Lower lobe of right lung (tissue), 2 donors: Measurements from ENCODE around the gene BACE1. TPM values are rescaled to one million over a fixed set of nuclear protein-coding genes. Genes with fewer than 3 reads are reported as not detected.

ENCODE experiments used
- ATAC-seq, 2 donors: fragments of 200-7000 bp; cut with Tn5 transposase; one replicate each; pipeline ENCODE4 v1.9.1; 2020 to 2022; ENCODE audit warnings: mild to moderate bottlenecking in 2 of 2, moderate library complexity in 2 of 2
- DNase-seq: peaks from one replicate; pipeline ENCODE4 v3.0.0-alpha.2; 2020
- H3K27ac ChIP-seq: fragments of 200-600 bp; one replicate; pipeline ENCODE4 v1.8.0; 2022
- H3K27me3 ChIP-seq: fragments of 200-600 bp; one replicate; pipeline ENCODE4 v1.8.0; 2022; ENCODE audit warnings: low read depth
- H3K36me3 ChIP-seq: fragments of 200-600 bp; one replicate; pipeline ENCODE4 v1.8.0; 2022; ENCODE audit warnings: mild to moderate bottlenecking
- H3K4me1 ChIP-seq: fragments of 200-600 bp; one replicate; pipeline ENCODE4 v1.8.0; 2022
- H3K4me3 ChIP-seq: fragments of 200-600 bp; one replicate; pipeline ENCODE4 v1.8.0; 2022; ENCODE audit warnings: mild to moderate bottlenecking
- H3K9me3 ChIP-seq: fragments of 200-600 bp; one replicate; pipeline ENCODE4 v1.8.0; 2022
- intact Hi-C: fragments of 100-400 bp; cut with DNase I; formaldehyde crosslinking; loops from one replicate; pipeline ENCODE4 v1.11.0; 2022
- total RNA-seq: library from RNA; stranded (reverse); fragmentation: NEBNext Ultra II Directional; extraction: Animal tissue kit (Norgen Biotek cat#: 25700); gene quantifications from one replicate; pipeline ENCODE4 v1.2.1, GENCODE V29; 2021
- TF ChIP-seq, protein P1 (sequence below): fragments of 200-600 bp; IDR thresholded peaks from one replicate; pipeline ENCODE4 v1.8.0; 2022; ENCODE audit warnings: antibody characterized with exemption, mild to moderate bottlenecking
- donor health status: DM: no; HTN: yes; CAD: no; lungs with severe emphysema.

BACE1 gene
- total RNA-seq, 1 donor from 2014 or later, result 28.4 TPM

DNA sequence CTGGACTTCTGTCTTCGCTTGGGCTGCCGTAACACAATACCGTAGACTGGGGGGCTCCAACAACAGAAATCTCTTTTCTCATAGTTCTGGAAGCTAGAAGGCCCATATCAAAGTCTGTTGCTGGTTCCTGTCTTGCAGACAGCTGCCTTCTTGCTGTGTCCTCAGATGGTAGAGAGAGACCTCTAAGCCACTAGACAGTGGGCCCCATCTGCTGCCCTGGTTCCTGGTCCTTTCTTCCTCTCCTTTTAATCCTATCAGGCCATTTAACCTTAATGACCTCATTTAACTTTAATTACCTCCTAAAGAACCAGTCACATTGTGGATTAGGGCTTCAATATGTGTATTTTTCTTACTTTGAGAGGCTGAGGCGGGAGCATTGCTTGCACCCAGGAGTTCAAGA, 21.0 kb upstream of the BACE1 start:
- no peaks in the 10 kb centered on the region for H3K27me3 ChIP-seq
- TF ChIP-seq, protein P1, sequence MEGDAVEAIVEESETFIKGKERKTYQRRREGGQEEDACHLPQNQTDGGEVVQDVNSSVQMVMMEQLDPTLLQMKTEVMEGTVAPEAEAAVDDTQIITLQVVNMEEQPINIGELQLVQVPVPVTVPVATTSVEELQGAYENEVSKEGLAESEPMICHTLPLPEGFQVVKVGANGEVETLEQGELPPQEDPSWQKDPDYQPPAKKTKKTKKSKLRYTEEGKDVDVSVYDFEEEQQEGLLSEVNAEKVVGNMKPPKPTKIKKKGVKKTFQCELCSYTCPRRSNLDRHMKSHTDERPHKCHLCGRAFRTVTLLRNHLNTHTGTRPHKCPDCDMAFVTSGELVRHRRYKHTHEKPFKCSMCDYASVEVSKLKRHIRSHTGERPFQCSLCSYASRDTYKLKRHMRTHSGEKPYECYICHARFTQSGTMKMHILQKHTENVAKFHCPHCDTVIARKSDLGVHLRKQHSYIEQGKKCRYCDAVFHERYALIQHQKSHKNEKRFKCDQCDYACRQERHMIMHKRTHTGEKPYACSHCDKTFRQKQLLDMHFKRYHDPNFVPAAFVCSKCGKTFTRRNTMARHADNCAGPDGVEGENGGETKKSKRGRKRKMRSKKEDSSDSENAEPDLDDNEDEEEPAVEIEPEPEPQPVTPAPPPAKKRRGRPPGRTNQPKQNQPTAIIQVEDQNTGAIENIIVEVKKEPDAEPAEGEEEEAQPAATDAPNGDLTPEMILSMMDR, result no peak
- DNase-seq, result no peak
- no peaks in the 10 kb centered on the region for H3K4me1 ChIP-seq
- ATAC-seq, result no peak
- no peak overlapping the region for H3K4me3 ChIP-seq
- intact Hi-C loops, result no loop called here
- no peaks in the 10 kb centered on the region for H3K9me3 ChIP-seq
- H3K36me3 ChIP-seq, result peaks cover 52% of the 10 kb centered on the region
- H3K27ac ChIP-seq, result no peak overlapping the region

DNA sequence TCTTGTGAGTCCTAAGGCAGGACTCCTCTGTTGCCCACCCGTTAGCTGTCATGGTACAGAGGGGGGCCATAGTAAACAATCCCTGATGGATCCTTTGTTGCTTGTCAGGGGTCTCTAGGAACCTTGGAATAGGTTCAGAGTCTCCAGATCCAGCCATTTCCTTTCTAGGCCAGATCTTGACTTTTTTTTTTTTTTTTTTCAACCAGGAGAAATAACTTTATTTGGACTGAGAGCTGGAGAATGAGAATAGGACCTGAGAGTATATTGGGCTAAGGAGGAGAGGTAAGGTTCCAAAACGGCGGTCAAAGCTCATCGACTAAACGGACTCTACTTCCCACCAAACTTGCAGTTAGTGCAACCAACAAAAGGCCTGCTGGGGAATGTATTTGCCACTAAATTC, 19.3 kb upstream of the BACE1 start:
- DNase-seq (no peak), ATAC-seq (no peak)
- Histone ChIP-seq H3K9me3 (no peaks in the 10 kb centered on the region), H3K4me3 (no peak overlapping the region), H3K4me1 (peaks cover under 1% of the 10 kb centered on the region), H3K27me3 (no peaks in the 10 kb centered on the region), H3K36me3 (peaks cover 35% of the 10 kb centered on the region), H3K27ac (no peak overlapping the region)
- TF ChIP-seq, protein P1, result no peak
- intact Hi-C loops, result no loop called here

DNA sequence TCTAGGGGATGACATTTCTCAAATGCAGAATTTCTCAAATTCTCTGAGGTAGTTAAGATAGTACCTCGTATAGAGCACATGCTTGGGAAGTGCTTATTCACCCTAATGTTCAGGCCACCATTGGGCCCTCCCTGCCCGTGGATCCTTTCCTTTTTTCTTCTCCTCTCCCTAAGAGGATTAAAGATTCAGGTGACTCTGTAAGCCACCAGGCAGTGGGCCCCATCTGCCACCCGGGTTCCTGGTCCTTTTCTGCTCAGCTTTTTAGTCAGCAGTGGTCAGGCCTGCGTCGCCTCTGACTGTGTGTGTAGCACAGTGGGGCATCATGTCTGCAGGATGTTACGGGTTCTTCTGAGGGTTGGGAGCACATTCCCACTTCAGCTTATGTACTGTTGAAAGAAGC, 18.8 kb upstream of the BACE1 start:
- no peak overlapping the region for H3K27ac ChIP-seq
- DNase-seq, result no peak
- H3K4me3 ChIP-seq, result no peak overlapping the region
- peaks cover 30% of the 10 kb centered on the region for H3K36me3 ChIP-seq
- no peaks in the 10 kb centered on the region for H3K27me3 ChIP-seq
- intact Hi-C loops, result no loop called here
- no peak for ATAC-seq
- H3K9me3 ChIP-seq, result no peaks in the 10 kb centered on the region
- peaks cover 5% of the 10 kb centered on the region for H3K4me1 ChIP-seq
- TF ChIP-seq, protein P1, result no peak

DNA sequence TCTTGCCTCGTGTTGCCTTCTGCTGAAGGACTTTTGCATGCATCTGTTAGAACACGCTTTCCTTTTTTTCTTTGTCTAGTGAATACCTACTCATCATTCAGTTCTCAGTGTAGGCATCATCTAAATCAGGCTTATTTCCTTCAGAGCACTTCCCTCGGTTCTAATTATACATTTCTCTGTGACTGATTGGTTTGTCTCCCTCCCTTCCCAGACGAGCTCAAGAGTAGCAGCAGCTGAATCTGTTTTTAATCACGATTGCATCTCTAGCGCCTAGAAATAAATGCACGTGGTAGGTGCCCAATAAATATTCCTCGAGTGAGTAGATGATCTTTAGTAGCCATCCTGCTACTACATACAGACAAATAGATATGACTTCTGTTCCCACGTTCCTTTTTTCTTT, 17.9 kb upstream of the BACE1 start:
- no peak for DNase-seq
- Histone ChIP-seq H3K4me1 (peaks cover 15% of the 10 kb centered on the region), H3K9me3 (no peaks in the 10 kb centered on the region), H3K36me3 (peaks cover 20% of the 10 kb centered on the region), H3K27me3 (no peaks in the 10 kb centered on the region), H3K4me3 (no peak overlapping the region), H3K27ac (no peak overlapping the region)
- intact Hi-C loops, result no loop called here
- TF ChIP-seq, protein P1, result no peak
- no peak for ATAC-seq

GRCh38 chr11:117332843-117333242, 16.8 kb upstream of the BACE1 start:
- TF ChIP-seq, protein P1, result no peak
- H3K4me1 ChIP-seq, result peaks cover 18% of the 10 kb centered on the region
- H3K36me3 ChIP-seq, result peaks cover 18% of the 10 kb centered on the region
- no peak overlapping the region for H3K27ac ChIP-seq
- intact Hi-C loops, result no loop called here
- H3K4me3 ChIP-seq, result no peak overlapping the region
- no peaks in the 10 kb centered on the region for H3K27me3 ChIP-seq
- no peak for DNase-seq
- no peak for ATAC-seq
- no peaks in the 10 kb centered on the region for H3K9me3 ChIP-seq
